GM12892 (cell line): ENCODE measurements around the gene UCP1.

Experiments used
- POLR2A ChIP-seq: IDR thresholded peaks from 2 replicates; pipeline ENCODE4 v1.6.1; 2011; ENCODE audit warnings: low read depth, low read length, control low read depth
- POLR2AphosphoS5 ChIP-seq: IDR thresholded peaks from 2 replicates; pipeline ENCODE4 v1.6.1; 2011; ENCODE audit warnings: low read depth, low read length, control low read depth
- TAF1 ChIP-seq: IDR thresholded peaks from 2 replicates; pipeline ENCODE4 v1.6.1; 2011; ENCODE audit warnings: low read depth, mild to moderate bottlenecking, control low read depth, low read length, borderline replicate concordance

DNA sequence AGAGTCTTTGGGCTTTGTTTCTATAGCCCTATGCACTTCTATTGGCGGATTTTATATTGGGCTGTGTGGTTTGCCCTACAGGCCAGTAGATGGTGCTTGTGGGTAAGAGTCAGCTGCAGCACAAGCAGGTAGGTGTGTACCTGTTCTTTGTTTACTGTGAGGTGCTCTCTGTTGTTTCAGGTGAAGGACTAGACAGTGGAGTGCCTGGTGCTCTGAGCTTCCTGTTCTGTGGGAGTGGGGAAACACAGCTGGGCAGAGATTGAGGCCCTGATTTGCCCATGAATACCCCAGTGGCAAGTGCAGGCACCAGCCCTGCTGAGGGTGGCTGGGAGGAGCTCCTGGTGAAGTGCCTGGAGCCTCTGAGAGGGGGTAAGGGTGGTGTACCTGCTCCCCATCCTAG is 26.3 kb upstream of the UCP1 start:
- no peak for TF ChIP-seq POLR2AphosphoS5
- TF ChIP-seq POLR2A: no peak
- TF ChIP-seq TAF1: no peak
